Fibroblast of pulmonary artery (primary cell): Measurements from ENCODE around the gene BAHCC1.

ENCODE experiments used
- DNase-seq: peaks from one replicate; pipeline ENCODE4 v3.0.0-alpha.2; 2010; ENCODE audit warnings: low read depth
- H3K4me3 ChIP-seq: replicated peaks from 2 replicates; pipeline ENCODE4 v1.5.1; 2011; ENCODE audit warnings: low read depth, mild to moderate bottlenecking, control low read depth, low read length, moderate library complexity
- TF ChIP-seq, protein P1 (sequence below): IDR thresholded peaks from 2 replicates; pipeline ENCODE4 v1.5.1; 2011; ENCODE audit warnings: mild to moderate bottlenecking, control low read depth, low read length, inconsistent platforms; ENCODE audit errors: missing control alignments

The BAHCC1 gene

GRCh38 chr17:81487487-81488275, 92.4 kb downstream of the BAHCC1 start:
- H3K4me3 ChIP-seq, result peak overlapping the region; percentile 51
- TF ChIP-seq, protein P1, sequence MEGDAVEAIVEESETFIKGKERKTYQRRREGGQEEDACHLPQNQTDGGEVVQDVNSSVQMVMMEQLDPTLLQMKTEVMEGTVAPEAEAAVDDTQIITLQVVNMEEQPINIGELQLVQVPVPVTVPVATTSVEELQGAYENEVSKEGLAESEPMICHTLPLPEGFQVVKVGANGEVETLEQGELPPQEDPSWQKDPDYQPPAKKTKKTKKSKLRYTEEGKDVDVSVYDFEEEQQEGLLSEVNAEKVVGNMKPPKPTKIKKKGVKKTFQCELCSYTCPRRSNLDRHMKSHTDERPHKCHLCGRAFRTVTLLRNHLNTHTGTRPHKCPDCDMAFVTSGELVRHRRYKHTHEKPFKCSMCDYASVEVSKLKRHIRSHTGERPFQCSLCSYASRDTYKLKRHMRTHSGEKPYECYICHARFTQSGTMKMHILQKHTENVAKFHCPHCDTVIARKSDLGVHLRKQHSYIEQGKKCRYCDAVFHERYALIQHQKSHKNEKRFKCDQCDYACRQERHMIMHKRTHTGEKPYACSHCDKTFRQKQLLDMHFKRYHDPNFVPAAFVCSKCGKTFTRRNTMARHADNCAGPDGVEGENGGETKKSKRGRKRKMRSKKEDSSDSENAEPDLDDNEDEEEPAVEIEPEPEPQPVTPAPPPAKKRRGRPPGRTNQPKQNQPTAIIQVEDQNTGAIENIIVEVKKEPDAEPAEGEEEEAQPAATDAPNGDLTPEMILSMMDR, result no peak
- DNase-seq, result peak; percentile 69

DNA sequence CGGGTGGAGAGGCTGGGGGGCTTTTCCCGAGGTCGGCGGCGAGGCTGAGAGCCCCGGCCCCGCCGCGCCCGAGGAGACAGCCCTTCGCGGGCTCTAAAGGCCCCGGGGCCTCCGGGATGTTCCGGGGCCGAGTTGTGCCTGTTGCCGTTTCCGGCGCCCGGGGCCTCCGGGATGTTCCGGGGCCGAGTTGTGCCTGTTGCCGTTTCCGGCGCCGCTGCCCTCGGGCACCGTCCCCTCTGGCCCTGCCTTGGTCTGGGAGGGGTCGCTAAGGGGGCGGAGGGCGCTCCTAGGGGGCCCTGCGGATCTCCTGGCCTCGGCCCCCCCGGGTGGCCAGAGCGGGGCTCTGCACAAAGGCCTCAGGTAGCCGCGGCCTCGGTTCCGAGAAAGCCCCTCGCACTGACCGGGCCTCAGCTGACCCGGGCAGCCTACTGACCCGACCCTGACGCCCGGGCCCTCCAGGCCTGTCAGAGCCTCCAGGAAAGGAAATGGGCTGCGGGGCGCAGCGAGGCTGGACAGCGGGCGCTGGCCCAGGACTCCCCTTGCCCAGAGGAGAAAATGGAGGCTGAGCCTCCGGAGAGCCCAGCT, 93.1 kb downstream of the BAHCC1 start:
- no peak for DNase-seq
- H3K4me3 ChIP-seq, result peak overlapping the region; percentile 51

GRCh38 chr17:81489012-81489997, 94.0 kb downstream of the BAHCC1 start:
- no peak for DNase-seq
- TF ChIP-seq, protein P1, result no peak

More for the DNA sequence above, 93.1 kb downstream of the BAHCC1 start:
- TF ChIP-seq, protein P1, result no peak

DNA sequence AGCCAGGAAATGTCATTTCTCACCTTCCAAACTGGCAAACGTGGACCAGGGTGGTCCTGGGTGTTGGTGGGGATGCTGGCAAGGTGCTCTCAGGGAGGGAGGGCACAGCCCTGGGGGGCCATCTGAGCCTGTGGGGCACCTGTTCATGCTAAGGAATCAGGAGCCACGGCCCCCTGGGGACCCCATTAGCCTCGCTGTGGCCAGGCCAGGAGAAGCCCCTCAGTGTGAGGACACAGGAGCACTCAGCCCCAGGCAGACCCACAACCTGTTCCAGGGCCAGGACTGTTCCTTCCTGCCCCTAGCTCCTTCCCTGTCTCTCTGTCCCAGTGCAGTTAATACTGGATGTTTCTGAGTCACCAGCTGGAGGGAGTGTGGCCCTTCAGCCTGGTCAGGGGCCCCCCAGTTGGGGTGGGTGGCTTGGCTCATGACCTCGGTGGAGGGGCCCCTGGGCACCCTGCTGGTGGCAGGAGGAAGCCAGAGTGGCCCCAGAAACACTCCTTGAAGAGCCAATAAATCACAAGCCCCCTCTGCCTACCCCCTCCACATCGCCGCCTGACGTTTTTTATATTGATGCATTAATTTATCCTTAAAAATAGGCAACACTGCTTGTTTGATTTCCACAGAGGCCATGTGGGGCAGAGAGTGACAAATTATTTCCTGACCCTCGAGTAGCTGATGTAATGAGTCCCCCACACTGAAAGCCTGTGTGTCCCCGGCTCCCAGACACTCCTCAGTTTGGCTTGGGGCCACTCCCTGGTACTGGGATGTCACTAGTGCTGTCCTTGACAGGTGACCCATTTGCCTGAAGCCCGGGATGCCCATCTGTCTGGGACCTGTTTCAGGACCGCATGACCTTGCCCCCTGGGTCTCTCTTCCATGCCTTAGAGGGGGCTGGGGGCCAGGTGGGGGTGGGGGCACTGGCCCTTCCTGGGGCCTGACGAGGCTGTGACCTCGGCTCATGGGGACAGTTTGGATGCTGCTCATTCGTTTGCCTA, 95.0 kb downstream of the BAHCC1 start:
- TF ChIP-seq, protein P1, result no peak
- no peak overlapping the region for H3K4me3 ChIP-seq
- no peak for DNase-seq

More at GRCh38 chr17:81489012-81489997, 94.0 kb downstream of the BAHCC1 start:
- no peak overlapping the region for H3K4me3 ChIP-seq

DNA sequence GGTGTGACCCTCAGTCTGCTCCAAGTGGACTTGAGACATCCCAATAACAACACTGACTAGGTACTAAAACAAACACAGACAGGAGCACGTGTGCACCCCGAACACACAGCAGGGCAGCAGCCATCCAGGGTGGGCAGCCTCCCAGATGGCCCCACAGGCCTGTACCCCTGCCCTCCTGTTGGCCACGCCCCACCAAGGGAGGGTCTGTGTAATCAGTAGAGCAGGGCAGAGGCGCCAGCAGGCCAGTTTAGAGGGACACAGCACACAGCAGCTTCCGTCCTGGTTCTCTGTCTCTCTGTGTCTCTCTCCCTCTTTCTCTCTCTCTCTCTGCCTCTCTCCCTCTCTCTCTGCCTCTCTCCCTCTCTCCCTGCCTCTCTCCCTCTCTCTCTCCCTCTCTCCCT, 95.9 kb downstream of the BAHCC1 start:
- no peak overlapping the region for H3K4me3 ChIP-seq
- no peak for DNase-seq
- TF ChIP-seq, protein P1, result no peak

DNA sequence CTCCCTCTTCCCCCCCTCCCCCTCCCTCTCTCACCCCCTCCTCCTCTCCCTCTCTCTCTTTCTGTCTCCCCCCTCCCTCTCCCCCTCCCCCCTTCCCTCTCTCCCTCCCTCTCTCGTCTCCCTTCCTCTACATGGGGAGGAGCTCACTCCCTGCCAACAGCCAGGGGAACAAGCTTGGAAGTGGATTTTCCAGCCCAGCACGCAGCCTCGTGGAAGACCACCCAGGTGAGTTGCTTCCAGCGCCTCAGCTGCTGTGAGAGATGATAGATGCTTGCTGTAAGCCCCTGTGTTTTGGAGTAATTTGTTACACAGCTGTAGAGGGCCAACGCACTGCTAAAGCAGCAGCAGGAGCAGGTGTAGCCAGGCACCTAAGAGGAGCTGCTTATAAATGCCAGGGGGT, 96.5 kb downstream of the BAHCC1 start:
- H3K4me3 ChIP-seq, result no peak overlapping the region
- DNase-seq, result no peak
- TF ChIP-seq, protein P1, result no peak
